ENCODE data around the gene CASZ1.

The CASZ1 gene

GRCh38 chr1:10795276-10796021 is 997 bp downstream of the CASZ1 start:
- DNase-seq (ENCODE audit: low spot score), result no peak

- DNase-seq (ENCODE audit: low spot score), result no peak
Observed at GRCh38 chr1:10794724-10795275, 1.6 kb downstream of the CASZ1 start.

GRCh38 chr1:10793129-10793651 is 3.3 kb downstream of the CASZ1 start:
- peak; percentile 71 for DNase-seq (ENCODE audit: low spot score)

- no peak for DNase-seq (ENCODE audit: low spot score)
Observed at GRCh38 chr1:10791105-10791951, 5.1 kb downstream of the CASZ1 start.

GRCh38 chr1:10789803-10790702 is 6.4 kb downstream of the CASZ1 start:
- DNase-seq (ENCODE audit: low spot score), result no peak

- no peak for DNase-seq (ENCODE audit: low spot score)
Observed at GRCh38 chr1:10789047-10789791, 7.2 kb downstream of the CASZ1 start.

GRCh38 chr1:10788592-10789006 is 7.8 kb downstream of the CASZ1 start:
- no peak for DNase-seq (ENCODE audit: low spot score)

- no peak for DNase-seq (ENCODE audit: low spot score)
Observed at GRCh38 chr1:10787286-10787685, 9.2 kb downstream of the CASZ1 start.

GRCh38 chr1:10785728-10786638 is 10.5 kb downstream of the CASZ1 start:
- DNase-seq (ENCODE audit: low spot score), result no peak

GRCh38 chr1:10784998-10785727 is 11.3 kb downstream of the CASZ1 start:
- no peak for DNase-seq (ENCODE audit: low spot score)

- no peak for DNase-seq (ENCODE audit: low spot score)
Observed at GRCh38 chr1:10782491-10783244, 13.8 kb downstream of the CASZ1 start.

GRCh38 chr1:10781137-10781536 is 15.3 kb downstream of the CASZ1 start:
- DNase-seq (ENCODE audit: low spot score), result no peak

GRCh38 chr1:10779841-10780240 is 16.6 kb downstream of the CASZ1 start:
- no peak for DNase-seq (ENCODE audit: low spot score)

GRCh38 chr1:10779201-10779600 is 17.2 kb downstream of the CASZ1 start:
- peak; percentile 83 for DNase-seq (ENCODE audit: low spot score)

- no peak for DNase-seq (ENCODE audit: low spot score)
Observed at GRCh38 chr1:10778640-10779039, 17.8 kb downstream of the CASZ1 start.

- DNase-seq (ENCODE audit: low spot score), result no peak
Observed at GRCh38 chr1:10777749-10778574, 18.5 kb downstream of the CASZ1 start.

GRCh38 chr1:10776190-10776905 is 20.1 kb downstream of the CASZ1 start:
- no peak for DNase-seq (ENCODE audit: low spot score)

All from LoVo (cell line).